ENCODE results near the gene OPN5.

OPN5 gene

GRCh38 chr6:47862731-47863130 lies 80.9 kb downstream of the OPN5 start:
- no peak for DNase-seq (ENCODE audit: low spot score)
- in situ Hi-C loops (cut with MboI; ENCODE audit: low pct_unique_long_range_greater_than_20kb, low sequenced_read_pairs, unreplicated experiment): no loop called here
- TF ChIP-seq, protein P1, sequence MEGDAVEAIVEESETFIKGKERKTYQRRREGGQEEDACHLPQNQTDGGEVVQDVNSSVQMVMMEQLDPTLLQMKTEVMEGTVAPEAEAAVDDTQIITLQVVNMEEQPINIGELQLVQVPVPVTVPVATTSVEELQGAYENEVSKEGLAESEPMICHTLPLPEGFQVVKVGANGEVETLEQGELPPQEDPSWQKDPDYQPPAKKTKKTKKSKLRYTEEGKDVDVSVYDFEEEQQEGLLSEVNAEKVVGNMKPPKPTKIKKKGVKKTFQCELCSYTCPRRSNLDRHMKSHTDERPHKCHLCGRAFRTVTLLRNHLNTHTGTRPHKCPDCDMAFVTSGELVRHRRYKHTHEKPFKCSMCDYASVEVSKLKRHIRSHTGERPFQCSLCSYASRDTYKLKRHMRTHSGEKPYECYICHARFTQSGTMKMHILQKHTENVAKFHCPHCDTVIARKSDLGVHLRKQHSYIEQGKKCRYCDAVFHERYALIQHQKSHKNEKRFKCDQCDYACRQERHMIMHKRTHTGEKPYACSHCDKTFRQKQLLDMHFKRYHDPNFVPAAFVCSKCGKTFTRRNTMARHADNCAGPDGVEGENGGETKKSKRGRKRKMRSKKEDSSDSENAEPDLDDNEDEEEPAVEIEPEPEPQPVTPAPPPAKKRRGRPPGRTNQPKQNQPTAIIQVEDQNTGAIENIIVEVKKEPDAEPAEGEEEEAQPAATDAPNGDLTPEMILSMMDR (IDR thresholded peaks at IDR 0.05; ENCODE audit: extremely low read depth, insufficient read depth, missing control alignments): no peak

DNA sequence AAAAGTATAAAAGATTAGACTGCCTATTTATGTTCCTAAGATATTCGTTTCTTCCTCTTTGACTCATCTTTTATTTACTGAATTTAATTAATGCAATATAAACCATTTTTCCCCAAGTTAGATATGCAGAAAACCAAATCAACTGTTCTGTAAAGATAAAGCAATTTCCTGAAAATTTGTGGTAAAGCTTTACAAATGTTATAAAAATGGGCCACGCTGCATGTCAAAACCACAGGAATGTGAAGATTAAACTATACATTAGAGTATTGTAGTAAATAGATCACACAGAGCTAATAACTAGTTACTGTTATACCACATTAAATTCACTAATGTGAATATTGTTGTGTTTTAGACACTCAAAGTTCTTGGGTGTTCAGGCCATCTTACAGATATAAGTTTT lies 83.4 kb downstream of the OPN5 start:
- no peak for DNase-seq (ENCODE audit: low spot score)
- in situ Hi-C loops (cut with MboI; ENCODE audit: low pct_unique_long_range_greater_than_20kb, low sequenced_read_pairs, unreplicated experiment): no loop called here
- TF ChIP-seq, protein P1 (IDR thresholded peaks at IDR 0.05; ENCODE audit: extremely low read depth, insufficient read depth, missing control alignments): no peak

- TF ChIP-seq, protein P1 (IDR thresholded peaks at IDR 0.05; ENCODE audit: extremely low read depth, insufficient read depth, missing control alignments): no peak
- in situ Hi-C loops (cut with MboI; ENCODE audit: low pct_unique_long_range_greater_than_20kb, low sequenced_read_pairs, unreplicated experiment): no loop called here
- DNase-seq (ENCODE audit: low spot score): no peak
Measured at GRCh38 chr6:47875593-47875992, 93.8 kb downstream of the OPN5 start.
